T-cell (primary cell): ENCODE results near the gene PTCSC3. TPM values are rescaled to one million over a fixed set of nuclear protein-coding genes. Genes with fewer than 3 reads are reported as not detected.

ENCODE experiments used
- ATAC-seq, 4 experiments: fragments of 200-7000 bp in 3 of 4; fragments of 150-1000 bp in 1 of 4; cut with Tn5 transposase; replicated peaks in 1 of 4; 1 replicate in 3 of 4; 2 replicates in 1 of 4; pipeline ENCODE4 v1.10.0; 2021; ENCODE audit warnings: moderate library complexity in 3 of 4, mild to moderate bottlenecking in 2 of 4, moderate number of reproducible peaks in 1 of 4
- CTCF ChIA-PET, 2 donors: fragments of 300-600 bp; sonication (Branson Sonifier 250); formaldehyde crosslinking; loops; one replicate each; lab custom pipeline; 2022; ENCODE audit warnings: antibody characterized with exemption in 2 of 2; lab: Charles Lee
- POLR2A ChIA-PET, 2 donors: fragments of 300-600 bp; sonication (Branson Sonifier 250); formaldehyde crosslinking; loops; one replicate each; lab custom pipeline; 2022; ENCODE audit warnings: antibody characterized with exemption in 2 of 2; lab: Charles Lee
- DNase-seq, 35 experiments: peaks; one replicate each; pipeline versions ENCODE4 v3.0.0 to v3.0.0-alpha.2; 2013 to 2023
- H3K27ac ChIP-seq: one replicate; pipeline ENCODE4 v1.5.1; 2013; ENCODE audit warnings: low read length
- H3K27me3 ChIP-seq, 2 experiments: replicated peaks in 1 of 2; 1 replicate in 1 of 2; 2 replicates in 1 of 2; pipeline versions ENCODE4 v1.6.1 to v1.7.0; 2013; ENCODE audit warnings: low read length in 1 of 2, mixed read lengths in 1 of 2; ENCODE audit not compliant: control insufficient read depth in 2 of 2, insufficient read depth in 2 of 2; ENCODE audit errors: extremely low read depth in 1 of 2
- H3K36me3 ChIP-seq, 2 donors: 1 replicate in 1 of 2; 2 replicates in 1 of 2; pipeline versions ENCODE4 v1.6.1 to v1.7.0; 2013; ENCODE audit warnings: low read length in 1 of 2; ENCODE audit not compliant: control insufficient read depth in 2 of 2, insufficient read depth in 1 of 2; ENCODE audit errors: extremely low read depth in 1 of 2
- H3K4me1 ChIP-seq, 2 experiments: 1 replicate in 1 of 2; 2 replicates in 1 of 2; pipeline versions ENCODE4 v1.6.1 to v1.7.0; 2013; ENCODE audit warnings: low read length in 2 of 2, mixed read lengths in 1 of 2; ENCODE audit not compliant: insufficient read depth in 2 of 2, control insufficient read depth in 1 of 2; ENCODE audit errors: extremely low read depth in 1 of 2
- H3K4me3 ChIP-seq, 2 donors: 1 replicate in 1 of 2; 2 replicates in 1 of 2; pipeline versions ENCODE4 v1.5.1 to v1.7.0; 2013; ENCODE audit warnings: mild to moderate bottlenecking in 2 of 2, low read length in 1 of 2, moderate library complexity in 1 of 2; ENCODE audit not compliant: control insufficient read depth in 1 of 2; ENCODE audit errors: extremely low read depth in 1 of 2
- H3K9me3 ChIP-seq: 2 replicates; pipeline ENCODE4 v1.7.0; 2013
- H3K27ac Mint-ChIP-seq, 2 donors: one replicate each; pipeline ENCODE4 v1.8.0; 2020 to 2021; ENCODE audit warnings: mild to moderate bottlenecking in 2 of 2, mixed read lengths in 2 of 2
- H3K27me3 Mint-ChIP-seq, 2 donors: one replicate each; pipeline ENCODE4 v1.8.0; 2021 to 2022; ENCODE audit warnings: mixed read lengths in 2 of 2
- H3K36me3 Mint-ChIP-seq: one replicate; pipeline ENCODE4 v1.8.0; 2021; ENCODE audit warnings: mixed read lengths
- H3K4me1 Mint-ChIP-seq, 3 donors: one replicate each; pipeline ENCODE4 v1.8.0; 2020 to 2022; ENCODE audit warnings: mixed read lengths in 3 of 3, mild to moderate bottlenecking in 1 of 3
- H3K4me3 Mint-ChIP-seq, 3 donors: one replicate each; pipeline ENCODE4 v1.8.0; 2020 to 2022; ENCODE audit warnings: mild to moderate bottlenecking in 3 of 3, mixed read lengths in 3 of 3, moderate library complexity in 3 of 3
- H3K9me3 Mint-ChIP-seq, 3 donors: one replicate each; pipeline ENCODE4 v1.8.0; 2020 to 2022; ENCODE audit warnings: mixed read lengths in 3 of 3
- WGBS: methylation state at CpG from one replicate; pipeline ENCODE4 v1.1.5; 2013; ENCODE audit warnings: missing lambda C conversion rate; ENCODE audit not compliant: insufficient coverage; 5-methylcytosine and 5-hydroxymethylcytosine counted together
- total RNA-seq, 35 experiments: library from RNA in 6 of 35; stranded (reverse) in 6 of 35; fragments of 120-200 nt in 1 of 35; gene quantifications; one replicate each; pipeline versions ENCODE4 v1.2.1 to v1.2.4 and lab custom pipeline; 2013 to 2026

Gene PTCSC3
- total RNA-seq (not detected), total RNA-seq (lab: John Stamatoyannopoulos, UW) (0 to 0.06 (median 0) reads per million in 29 experiments)
- not detected for total RNA-seq (2013)

- H3K36me3 ChIP-seq, result no peaks in the 10 kb centered on the region
- Mint-ChIP-seq H3K4me3 (no peak within 1 kb of the TSS), H3K4me1 (no peaks in the 10 kb centered on the region), H3K27ac (no peak within 1 kb of the TSS), H3K27me3 (peaks cover 7 to 22% of the 10 kb centered on the region in 2 donors), H3K9me3 (no peaks in the 10 kb centered on the region), H3K36me3 (no peaks in the 10 kb centered on the region)
- no peaks in the 10 kb centered on the region for H3K4me1 ChIP-seq
- WGBS, result 96% methylated on average over 3 of the region's 4 CpGs
- CTCF ChIA-PET, result no interaction called here
- H3K9me3 ChIP-seq, result no peaks in the 10 kb centered on the region
- H3K27me3 ChIP-seq, result no peaks in the 10 kb centered on the region
- no peak within 1 kb of the TSS for H3K4me3 ChIP-seq
- POLR2A ChIA-PET, result no interaction called here
- H3K27ac ChIP-seq, result no peak within 1 kb of the TSS
- no peak for ATAC-seq
- DNase-seq, result no peak
These were observed at the start of gene PTCSC3 for GRCh38 chr14:36176524-36176923. Gene PTCSC3 (minus strand): TSS chr14:36176722.

GRCh38 chr14:36226164-36226563 is 49.6 kb upstream of the PTCSC3 start:
- Histone ChIP-seq H3K9me3 (no peaks in the 10 kb centered on the region), H3K27me3 (peaks cover 0 to 2% of the 10 kb centered on the region in 2 experiments), H3K4me3 (no peak overlapping the region), H3K4me1 (no peaks in the 10 kb centered on the region), H3K36me3 (no peaks in the 10 kb centered on the region), H3K27ac (no peak overlapping the region)
- ChIA-PET CTCF (no interaction called here), POLR2A (no interaction called here)
- Mint-ChIP-seq H3K4me1 (no peaks in the 10 kb centered on the region), H3K9me3 (no peaks in the 10 kb centered on the region), H3K36me3 (no peaks in the 10 kb centered on the region), H3K27me3 (peaks cover 0 to 23% of the 10 kb centered on the region in 2 donors), H3K27ac (no peak overlapping the region), H3K4me3 (no peak overlapping the region)
- no CpG with 5 or more reads among the region's 1 CpG for WGBS
- DNase-seq, result no peak
- ATAC-seq, result no peak

GRCh38 chr14:36224176-36224575 is 47.7 kb upstream of the PTCSC3 start:
- ChIA-PET POLR2A (no interaction called here), CTCF (no interaction called here)
- no peak overlapping the region for H3K4me3 Mint-ChIP-seq
- no peaks in the 10 kb centered on the region for H3K4me1 ChIP-seq
- H3K36me3 Mint-ChIP-seq, result no peaks in the 10 kb centered on the region
- peaks cover 0 to 2% of the 10 kb centered on the region in 2 experiments for H3K27me3 ChIP-seq
- H3K27ac ChIP-seq, result no peak overlapping the region
- H3K9me3 ChIP-seq, result no peaks in the 10 kb centered on the region
- no peak overlapping the region for H3K4me3 ChIP-seq
- no peaks in the 10 kb centered on the region for H3K4me1 Mint-ChIP-seq
- H3K27me3 Mint-ChIP-seq, result peaks cover 0 to 23% of the 10 kb centered on the region in 2 donors
- no peak for DNase-seq
- WGBS, result 80% methylated on average over 1 of the region's 9 CpGs
- H3K36me3 ChIP-seq, result no peaks in the 10 kb centered on the region
- no peak overlapping the region for H3K27ac Mint-ChIP-seq
- no peaks in the 10 kb centered on the region for H3K9me3 Mint-ChIP-seq
- ATAC-seq, result no peak

- H3K27ac Mint-ChIP-seq, result no peak overlapping the region
- POLR2A ChIA-PET, result no interaction called here
- Histone ChIP-seq H3K4me3 (no peak overlapping the region), H3K4me1 (no peaks in the 10 kb centered on the region), H3K36me3 (no peaks in the 10 kb centered on the region), H3K27me3 (peaks cover 0 to 2% of the 10 kb centered on the region in 2 experiments), H3K27ac (no peak overlapping the region), H3K9me3 (no peaks in the 10 kb centered on the region)
- no peaks in the 10 kb centered on the region for H3K4me1 Mint-ChIP-seq
- DNase-seq, result no peak
- no peaks in the 10 kb centered on the region for H3K36me3 Mint-ChIP-seq
- no peak overlapping the region for H3K4me3 Mint-ChIP-seq
- no peaks in the 10 kb centered on the region for H3K9me3 Mint-ChIP-seq
- CTCF ChIA-PET, result no interaction called here
- peaks cover 0 to 20% of the 10 kb centered on the region in 2 donors for H3K27me3 Mint-ChIP-seq
- 61% methylated on average over 2 of the region's 3 CpGs for WGBS
- ATAC-seq, result no peak
These were observed 47.0 kb upstream of the PTCSC3 start for GRCh38 chr14:36223558-36223957.

GRCh38 chr14:36222952-36223468 is 46.5 kb upstream of the PTCSC3 start:
- ATAC-seq (no peak), DNase-seq (no peak)
- no peak overlapping the region for H3K27ac ChIP-seq
- ChIA-PET CTCF (no interaction called here), POLR2A (no interaction called here)
- Mint-ChIP-seq H3K4me3 (no peak overlapping the region), H3K27ac (no peak overlapping the region), H3K27me3 (peaks cover 0 to 17% of the 10 kb centered on the region in 2 donors), H3K9me3 (no peaks in the 10 kb centered on the region), H3K4me1 (no peaks in the 10 kb centered on the region), H3K36me3 (no peaks in the 10 kb centered on the region)
- WGBS, result no CpG with 5 or more reads among the region's 5 CpGs
- H3K27me3 ChIP-seq, result peaks cover 0 to 2% of the 10 kb centered on the region in 2 experiments
- no peak overlapping the region for H3K4me3 ChIP-seq
- H3K9me3 ChIP-seq, result no peaks in the 10 kb centered on the region
- H3K4me1 ChIP-seq, result no peaks in the 10 kb centered on the region
- H3K36me3 ChIP-seq, result no peaks in the 10 kb centered on the region

GRCh38 chr14:36222337-36222736 is 45.8 kb upstream of the PTCSC3 start:
- Histone ChIP-seq H3K27ac (no peak overlapping the region), H3K36me3 (no peaks in the 10 kb centered on the region), H3K9me3 (no peaks in the 10 kb centered on the region), H3K4me3 (no peak overlapping the region), H3K27me3 (peaks cover 0 to 2% of the 10 kb centered on the region in 2 experiments), H3K4me1 (no peaks in the 10 kb centered on the region)
- Mint-ChIP-seq H3K4me3 (no peak overlapping the region), H3K27ac (no peak overlapping the region), H3K27me3 (peaks cover 0 to 23% of the 10 kb centered on the region in 2 donors), H3K4me1 (no peaks in the 10 kb centered on the region), H3K36me3 (no peaks in the 10 kb centered on the region), H3K9me3 (no peaks in the 10 kb centered on the region)
- POLR2A ChIA-PET, result no interaction called here
- DNase-seq (no peak), ATAC-seq (no peak)
- CTCF ChIA-PET, result no interaction called here

GRCh38 chr14:36221112-36221511 is 44.6 kb upstream of the PTCSC3 start:
- WGBS, result no CpG with 5 or more reads among the region's 2 CpGs
- no peaks in the 10 kb centered on the region for H3K4me1 Mint-ChIP-seq
- Histone ChIP-seq H3K9me3 (no peaks in the 10 kb centered on the region), H3K27me3 (peaks cover 0 to 2% of the 10 kb centered on the region in 2 experiments), H3K36me3 (no peaks in the 10 kb centered on the region), H3K27ac (no peak overlapping the region), H3K4me1 (no peaks in the 10 kb centered on the region), H3K4me3 (no peak overlapping the region)
- no peak overlapping the region for H3K27ac Mint-ChIP-seq
- H3K36me3 Mint-ChIP-seq, result no peaks in the 10 kb centered on the region
- H3K9me3 Mint-ChIP-seq, result no peaks in the 10 kb centered on the region
- no peak overlapping the region for H3K4me3 Mint-ChIP-seq
- POLR2A ChIA-PET, result no interaction called here
- CTCF ChIA-PET, result no interaction called here
- H3K27me3 Mint-ChIP-seq, result peaks cover 0 to 31% of the 10 kb centered on the region in 2 donors
- ATAC-seq (no peak), DNase-seq (no peak)
